HG03565 (cell line): ENCODE results near the gene SLC25A33.
"Not testable (repeated sequence)": the region's sequence is repeated elsewhere in the genome, so short reads cannot be mapped to it uniquely, and the experiment has no call there.

Experiments
- ATAC-seq: cut with Tn5 transposase; IDR thresholded peaks from one replicate; pipeline ENCODE4 v1.9.1; 2021; ENCODE audit warnings: mild to moderate bottlenecking, moderate library complexity; ENCODE audit not compliant: unreplicated experiment

SLC25A33 gene, protein sequence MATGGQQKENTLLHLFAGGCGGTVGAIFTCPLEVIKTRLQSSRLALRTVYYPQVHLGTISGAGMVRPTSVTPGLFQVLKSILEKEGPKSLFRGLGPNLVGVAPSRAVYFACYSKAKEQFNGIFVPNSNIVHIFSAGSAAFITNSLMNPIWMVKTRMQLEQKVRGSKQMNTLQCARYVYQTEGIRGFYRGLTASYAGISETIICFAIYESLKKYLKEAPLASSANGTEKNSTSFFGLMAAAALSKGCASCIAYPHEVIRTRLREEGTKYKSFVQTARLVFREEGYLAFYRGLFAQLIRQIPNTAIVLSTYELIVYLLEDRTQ

DNA sequence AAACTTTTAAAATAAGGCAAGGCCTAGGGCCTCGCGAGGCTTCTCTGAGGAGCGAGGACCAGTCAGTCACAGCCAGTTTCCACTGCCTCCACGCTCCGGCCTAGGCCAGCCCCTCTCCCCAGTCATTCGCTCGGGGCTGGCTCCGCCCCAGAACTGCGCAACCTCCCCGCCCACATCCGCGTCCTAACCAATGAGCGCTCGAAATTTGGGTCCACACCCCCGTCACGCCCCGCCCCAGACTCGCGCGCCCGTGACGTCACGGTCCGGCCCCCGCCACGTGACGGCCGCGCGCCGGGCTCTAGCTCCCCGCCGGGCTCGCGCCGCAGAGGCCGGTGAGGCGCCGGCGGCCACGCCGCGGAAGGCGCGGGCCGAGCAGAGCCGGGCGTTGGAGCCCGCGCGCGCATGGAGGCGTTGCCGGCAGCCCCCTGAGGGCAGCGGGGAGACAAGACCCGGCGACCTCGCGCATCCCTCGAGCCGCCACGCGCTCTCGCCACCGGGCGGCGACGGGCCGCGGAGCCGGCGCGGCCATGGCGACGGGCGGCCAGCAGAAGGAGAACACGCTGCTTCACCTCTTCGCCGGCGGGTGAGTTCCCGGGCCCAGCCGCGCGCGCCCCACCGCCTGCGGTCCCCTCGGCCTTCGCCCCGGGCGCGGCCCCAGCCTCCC lies at the start of gene SLC25A33:
SLC25A33 (plus strand) TSS at position 301 of the 664 bp plus-strand sequence; CDS start at position 528, 227 bp downstream.
- ATAC-seq, result peak; percentile 87

- no peak for ATAC-seq
Observed at GRCh38 chr1:9490605-9491339, 48.5 kb upstream of the SLC25A33 start.

DNA sequence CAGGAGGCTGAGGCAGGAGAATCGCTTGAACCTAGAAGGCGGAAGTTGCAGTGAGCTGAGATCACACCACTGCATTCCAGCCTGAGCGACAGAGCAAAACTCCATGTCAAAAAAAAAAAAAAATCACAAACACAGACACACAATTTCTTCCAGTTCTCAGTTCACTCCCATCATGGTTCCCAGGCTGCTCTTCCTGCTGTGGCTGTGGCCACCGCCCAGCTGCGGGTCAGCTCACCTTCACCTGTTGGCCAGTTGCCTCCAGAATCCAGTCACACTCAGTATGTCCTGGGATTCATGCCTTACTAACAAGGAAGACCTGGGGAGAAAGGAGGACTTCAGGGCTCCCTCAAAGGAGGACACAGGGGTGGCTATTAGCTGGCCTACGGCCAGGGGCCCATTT lies 45.9 kb upstream of the SLC25A33 start:
- no peak for ATAC-seq

DNA sequence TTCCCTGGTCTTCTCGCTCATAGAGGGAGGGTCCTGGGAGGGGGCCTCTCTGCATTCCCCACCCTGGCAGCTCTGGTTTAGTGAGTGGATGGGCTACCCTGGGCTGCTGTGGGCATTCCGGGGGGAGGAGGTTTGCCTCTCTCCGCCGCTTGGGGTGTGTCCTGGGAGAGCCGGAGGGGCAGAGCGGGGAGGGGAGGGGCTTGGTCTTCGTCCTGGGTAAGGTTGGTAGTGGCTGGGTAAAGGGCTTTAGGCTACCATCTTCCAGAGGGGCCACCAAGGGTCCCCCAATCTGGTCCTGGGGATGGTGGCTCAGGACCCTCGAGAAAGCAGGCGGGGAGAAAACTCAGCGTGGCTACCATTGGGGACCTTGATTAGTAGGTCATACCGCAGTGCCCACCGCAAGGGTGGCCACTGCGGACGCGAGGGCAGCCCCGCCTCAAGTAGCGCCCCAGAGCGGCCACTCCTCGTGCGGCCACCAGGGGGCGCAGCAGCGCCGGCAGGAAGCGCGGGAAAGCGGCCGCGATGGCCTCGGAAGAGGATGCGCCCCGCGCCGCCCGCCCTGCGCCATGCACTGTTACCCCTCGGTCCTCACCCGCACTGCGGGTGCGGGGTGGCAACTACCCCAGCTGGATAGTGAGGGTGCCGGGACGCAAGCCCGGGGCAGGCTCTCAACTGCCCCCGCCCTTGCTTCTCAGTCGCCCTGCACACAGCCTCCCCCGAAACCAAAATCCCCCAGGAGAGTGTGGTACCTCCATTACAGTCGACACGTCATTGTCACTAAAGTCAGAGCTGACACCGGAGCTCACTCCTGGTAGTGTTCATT lies 44.1 kb upstream of the SLC25A33 start:
- no peak for ATAC-seq

GRCh38 chr1:9495854-9496374 lies 43.4 kb upstream of the SLC25A33 start:
- no peak for ATAC-seq

DNA sequence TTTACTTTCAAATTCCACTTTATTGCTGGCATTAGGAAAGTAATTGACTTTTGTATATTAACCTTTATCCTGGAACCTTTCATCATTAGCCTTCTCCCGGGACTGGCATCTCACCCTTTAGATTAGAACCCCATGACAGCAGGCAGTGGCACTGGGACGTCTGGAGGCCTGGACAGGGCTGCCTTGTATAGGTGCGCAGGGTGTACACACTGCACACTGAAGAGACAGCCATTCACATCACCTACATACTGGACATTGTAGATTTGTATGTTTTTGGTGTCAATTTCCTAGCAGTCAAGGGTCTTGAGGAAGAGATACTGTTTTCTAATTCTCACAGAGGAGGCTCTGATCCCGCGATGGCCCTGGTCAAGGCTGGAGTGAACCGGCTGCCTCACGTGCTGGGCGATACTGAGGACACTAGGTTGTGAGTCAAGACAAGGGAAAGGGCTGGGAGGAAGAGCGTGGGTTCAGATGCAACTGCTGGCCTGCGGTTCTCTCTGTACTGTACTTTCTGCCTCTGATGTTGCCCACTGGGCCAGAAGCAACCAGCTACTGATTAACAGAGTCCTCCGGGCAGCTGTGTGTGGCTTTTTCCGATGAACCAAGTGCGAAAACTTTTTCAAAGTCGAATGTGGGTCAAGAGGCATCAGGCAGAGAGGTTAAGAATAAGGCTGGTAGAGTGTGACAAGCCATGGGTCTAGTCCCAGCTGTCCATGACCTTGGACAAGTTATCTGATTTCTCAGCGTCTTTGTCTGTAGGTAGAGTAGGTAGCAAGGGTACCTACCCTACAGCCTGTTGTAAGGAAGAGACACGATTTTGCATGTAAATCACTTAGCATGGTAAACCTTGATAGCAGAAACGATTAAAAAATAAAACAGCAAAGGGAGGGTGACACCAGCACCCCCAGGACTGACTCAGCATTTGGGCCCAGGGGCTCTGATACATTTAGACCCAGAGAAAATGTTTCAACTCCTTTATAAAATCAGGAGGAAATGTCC lies 38.2 kb upstream of the SLC25A33 start:
- no peak for ATAC-seq

- no peak for ATAC-seq
Observed at GRCh38 chr1:9503001-9503675, 36.1 kb upstream of the SLC25A33 start.

- ATAC-seq, result no peak
Observed at GRCh38 chr1:9505143-9505542, 34.1 kb upstream of the SLC25A33 start.

DNA sequence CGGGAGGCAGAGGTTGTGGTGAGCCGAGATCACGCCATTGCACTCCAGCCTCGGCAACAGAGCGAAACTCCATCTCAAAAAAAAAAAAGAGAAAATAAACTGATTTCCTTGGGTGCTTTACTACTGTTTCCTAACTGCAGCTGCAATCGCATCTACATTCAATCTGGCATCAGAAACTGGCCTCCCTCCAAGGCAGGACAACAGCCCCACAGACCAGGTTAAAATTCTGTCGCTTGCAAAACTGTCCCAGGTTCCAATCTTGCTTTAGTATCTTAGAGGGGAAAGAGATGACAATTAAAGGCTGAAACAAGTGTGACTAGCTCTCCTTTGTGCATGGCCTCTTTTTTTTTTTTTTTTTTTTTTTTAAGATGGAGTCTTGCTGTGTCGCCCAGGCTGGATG lies 32.4 kb upstream of the SLC25A33 start:
- ATAC-seq, result no peak

DNA sequence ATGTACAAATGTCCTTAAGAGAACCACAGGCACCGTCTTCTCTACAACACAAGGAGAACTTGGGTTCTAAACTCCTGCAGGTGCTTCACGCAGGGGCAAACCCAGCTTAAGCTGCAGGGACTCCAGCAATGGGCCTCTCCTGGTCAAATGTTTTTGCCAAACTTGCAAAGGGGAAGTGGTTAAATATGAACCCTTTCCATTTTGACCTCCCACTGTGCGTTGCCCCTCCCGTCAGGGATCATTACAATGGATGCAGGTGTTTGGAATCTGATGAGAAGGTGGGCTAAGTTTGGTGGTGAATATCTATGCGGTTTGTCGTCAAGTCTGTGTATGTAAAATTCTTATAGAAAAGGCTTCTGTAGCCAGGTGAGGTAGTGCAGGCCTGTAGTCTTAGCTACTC lies 29.1 kb upstream of the SLC25A33 start:
- ATAC-seq, result no peak

DNA sequence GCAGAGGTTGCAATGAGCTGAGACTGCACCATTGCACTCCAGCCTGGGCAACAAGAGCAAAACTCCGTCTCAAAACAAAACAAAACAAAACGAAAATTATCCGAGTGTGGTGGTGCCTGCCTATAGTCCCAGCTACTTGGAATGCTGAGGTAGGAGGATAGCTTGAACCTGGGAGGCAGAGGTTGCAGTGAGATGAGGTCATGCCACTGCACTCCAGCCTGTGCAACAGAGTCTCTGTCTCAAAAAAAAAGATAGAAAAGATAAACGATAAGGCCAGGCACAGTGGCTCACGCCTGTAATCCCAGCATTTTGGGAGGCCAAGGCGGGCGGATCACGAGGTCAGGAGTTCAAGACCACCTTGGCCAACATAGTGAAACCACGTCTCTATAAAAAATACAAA lies 23.7 kb upstream of the SLC25A33 start:
- ATAC-seq, result not testable (repeated sequence)

DNA sequence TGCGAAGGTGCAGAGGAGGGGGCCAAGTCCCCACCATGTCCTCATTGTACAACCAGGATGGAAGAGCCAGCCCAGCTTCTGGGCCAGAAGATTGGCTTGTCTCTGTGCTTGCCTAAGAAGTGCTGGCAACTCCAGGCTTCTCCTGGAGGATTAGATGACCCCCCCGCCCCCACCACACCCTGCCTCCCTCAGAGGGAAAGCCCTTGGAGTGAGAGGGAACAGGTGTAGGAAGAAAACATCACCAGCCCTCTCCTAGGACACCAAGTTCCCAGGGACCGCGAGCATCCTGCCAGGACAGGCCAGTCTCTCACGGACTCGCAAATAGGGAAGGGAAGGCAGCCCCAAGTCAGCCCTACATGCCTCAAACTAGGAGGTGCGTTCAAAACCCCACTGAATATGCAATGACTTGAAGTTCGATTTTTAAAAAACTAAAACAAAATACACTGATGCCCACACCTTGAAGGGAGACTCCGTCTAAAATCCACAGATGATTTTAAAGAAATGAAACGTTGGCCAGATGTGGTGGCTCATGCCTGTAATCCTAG lies 20.7 kb upstream of the SLC25A33 start:
- no peak for ATAC-seq

DNA sequence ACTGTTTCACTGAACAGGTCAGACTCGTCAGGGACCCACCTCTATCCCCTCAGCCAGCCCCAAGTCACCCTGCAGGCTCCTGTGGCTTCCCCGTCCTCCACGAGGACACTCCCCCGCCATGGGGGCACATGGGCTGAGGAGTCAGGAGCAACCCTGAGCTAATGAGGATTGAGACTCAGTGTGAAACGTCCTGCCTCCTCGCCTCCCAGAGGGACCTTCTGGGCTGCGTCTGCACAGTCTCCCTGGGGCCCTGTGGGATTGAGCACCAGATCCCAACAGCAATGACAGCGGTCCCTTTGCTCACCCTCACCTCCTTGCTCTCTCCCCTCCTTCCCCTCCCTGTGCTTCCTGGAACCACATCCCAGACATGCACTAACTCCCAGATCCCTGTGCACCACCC lies 18.9 kb upstream of the SLC25A33 start:
- ATAC-seq, result no peak

- ATAC-seq, result no peak
Observed at GRCh38 chr1:9529190-9529589, 10.1 kb upstream of the SLC25A33 start.

DNA sequence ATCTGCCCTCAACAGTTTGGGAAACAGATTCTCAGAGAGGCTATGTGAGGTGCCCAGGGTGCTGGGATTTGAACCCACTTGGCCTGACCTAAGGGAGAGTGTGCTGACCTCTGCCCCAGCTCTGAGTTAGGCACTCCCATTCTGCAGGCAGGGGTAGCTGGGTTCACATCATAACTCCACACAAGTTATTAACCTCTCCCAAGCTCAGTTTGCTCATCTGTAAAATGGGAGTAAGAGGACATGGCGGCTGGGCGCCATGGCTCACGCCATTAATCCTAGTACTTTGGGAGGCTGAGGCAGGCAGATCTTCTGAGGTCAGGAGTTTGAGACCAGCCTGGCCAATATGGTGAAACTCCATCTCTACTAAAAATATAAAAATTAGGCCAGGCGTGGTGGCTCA lies 8.9 kb upstream of the SLC25A33 start:
- no peak for ATAC-seq

GRCh38 chr1:9534953-9535352 lies 4.3 kb upstream of the SLC25A33 start:
- ATAC-seq, result no peak

DNA sequence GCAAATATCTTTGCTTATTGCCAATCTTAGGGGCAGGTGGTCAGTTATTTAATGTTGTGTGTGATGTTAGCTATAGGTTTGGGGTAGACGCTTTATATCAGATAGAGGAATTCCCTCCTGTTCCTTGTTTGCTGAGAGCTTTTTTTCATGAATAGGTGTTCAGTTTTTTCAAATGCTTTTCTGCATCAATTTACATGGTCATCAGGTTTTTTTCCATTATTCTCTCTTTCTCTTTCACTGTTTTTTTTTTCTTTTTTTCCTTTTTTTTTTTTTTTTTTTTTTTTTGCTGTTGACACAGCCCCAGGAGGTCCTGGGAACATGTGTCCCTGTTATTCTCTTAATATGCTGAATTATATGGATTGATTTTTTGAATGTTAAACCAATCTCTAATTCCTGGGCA lies 3.0 kb upstream of the SLC25A33 start:
- ATAC-seq, result no peak

GRCh38 chr1:9537863-9538668 lies 1.2 kb upstream of the SLC25A33 start:
- ATAC-seq, result no peak
